HG02981 (cell line): ENCODE data around the gene LRRC8C.

Source experiments
- ATAC-seq: cut with Tn5 transposase; IDR thresholded peaks from one replicate; pipeline ENCODE4 v1.9.1; 2021; ENCODE audit warnings: mild to moderate bottlenecking, moderate library complexity; ENCODE audit not compliant: unreplicated experiment

Gene LRRC8C

GRCh38 chr1:89727517-89728312 is 94.8 kb downstream of the LRRC8C start:
- no peak for ATAC-seq

DNA sequence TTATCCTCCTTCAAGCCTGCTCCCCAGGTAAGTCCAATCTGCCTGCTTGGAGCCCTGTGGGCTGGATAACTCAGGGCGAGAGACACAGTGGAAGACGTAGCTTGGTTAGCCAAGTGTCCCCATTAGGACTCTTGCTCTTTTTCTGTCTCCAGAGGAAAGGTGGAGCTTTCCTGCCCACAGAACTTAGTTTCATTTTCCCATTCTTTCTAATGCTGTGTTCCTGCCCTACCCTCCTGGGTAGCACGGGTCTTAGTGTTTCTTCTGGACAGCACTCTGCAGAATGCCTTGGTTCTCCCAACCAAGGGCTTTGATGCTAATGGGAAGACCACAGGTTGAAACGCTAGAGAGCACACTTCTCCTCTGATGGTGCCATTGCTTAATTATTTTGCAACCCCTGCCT is 95.5 kb downstream of the LRRC8C start:
- no peak for ATAC-seq

DNA sequence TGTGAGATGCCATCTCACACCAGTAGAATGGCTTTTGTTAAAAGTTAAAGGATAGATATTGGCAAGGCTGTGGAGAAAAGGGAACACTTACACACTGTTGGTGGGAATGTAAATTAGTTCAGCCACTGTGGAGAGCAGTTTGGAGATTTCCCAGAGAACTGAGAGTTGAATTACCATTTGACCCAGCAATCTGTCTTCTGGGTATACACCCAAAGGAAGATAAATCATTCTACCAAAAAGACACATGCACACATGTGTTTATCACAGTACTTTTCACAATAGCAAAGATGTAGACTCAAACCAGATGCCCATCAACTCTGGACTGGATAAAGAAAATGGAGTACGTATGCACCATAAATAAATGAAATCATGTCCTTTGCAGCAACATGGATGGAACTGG is 99.3 kb downstream of the LRRC8C start:
- no peak for ATAC-seq

GRCh38 chr1:89732643-89733222 is 99.8 kb downstream of the LRRC8C start:
- ATAC-seq, result no peak

- no peak for ATAC-seq
These were observed 100.8 kb downstream of the LRRC8C start for GRCh38 chr1:89733748-89734147.

DNA sequence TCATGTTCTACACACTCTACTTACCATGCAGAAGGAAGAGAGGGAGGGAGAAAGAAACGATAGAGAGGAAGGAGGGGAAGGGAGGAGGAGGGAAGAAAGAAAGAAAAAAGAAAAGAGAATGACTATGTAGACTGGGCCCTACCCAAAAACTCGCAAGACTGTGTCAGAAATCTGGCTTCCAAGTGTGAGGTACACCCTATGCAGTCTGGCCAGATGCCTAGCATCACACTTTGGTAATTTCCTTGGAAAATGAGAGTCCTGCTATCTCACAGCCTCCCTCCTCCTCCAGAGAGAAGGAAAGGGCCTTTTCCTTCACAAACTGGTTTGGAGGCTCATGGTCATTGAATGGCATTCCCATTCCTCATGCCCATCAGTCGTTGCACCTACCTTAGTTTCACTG is 101.5 kb downstream of the LRRC8C start:
- ATAC-seq, result no peak

DNA sequence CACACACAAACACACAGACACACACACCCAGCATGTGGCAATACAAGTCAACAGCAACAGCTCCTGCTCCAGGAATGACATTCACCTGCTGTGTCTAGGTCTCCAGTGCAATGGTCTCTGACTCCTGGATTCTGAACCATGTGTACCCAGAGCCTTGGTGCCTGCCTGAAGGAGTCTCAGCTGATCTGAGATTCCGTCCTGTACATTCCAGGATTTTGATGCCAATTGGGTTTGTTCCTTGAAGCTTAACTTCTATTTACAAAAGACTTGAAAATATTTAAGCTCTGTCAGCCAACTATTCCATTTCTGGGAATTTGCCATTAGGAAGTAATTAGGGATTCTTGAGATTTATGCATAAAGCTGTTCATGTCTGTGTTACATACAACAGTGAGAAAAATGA is 102.6 kb downstream of the LRRC8C start:
- ATAC-seq, result no peak

GRCh38 chr1:89736937-89737733 is 104.2 kb downstream of the LRRC8C start:
- no peak for ATAC-seq

DNA sequence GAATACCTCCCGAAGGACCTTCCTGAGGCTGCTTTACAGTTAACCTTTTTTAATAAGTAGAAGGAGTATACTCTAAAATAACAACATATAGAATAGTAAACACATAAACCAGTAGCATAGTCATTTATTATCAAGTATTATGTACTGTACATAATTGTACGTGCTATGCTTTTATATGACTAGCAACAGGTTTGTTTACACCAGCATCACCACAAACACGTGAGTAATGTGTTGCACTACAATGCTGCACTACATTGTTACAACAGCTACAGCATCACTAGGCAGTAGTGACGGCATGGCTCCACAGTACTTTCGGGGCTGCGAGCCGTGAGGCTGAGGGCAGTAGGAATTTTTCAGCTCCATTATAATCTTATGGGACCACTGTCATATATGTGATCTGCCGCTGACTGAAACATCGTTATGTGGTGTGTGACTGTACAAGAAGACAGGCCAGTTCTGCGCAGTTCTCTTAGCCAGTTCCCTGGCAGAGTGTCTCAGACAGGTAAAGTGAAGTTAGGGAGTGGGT is 105.1 kb downstream of the LRRC8C start:
- no peak for ATAC-seq

DNA sequence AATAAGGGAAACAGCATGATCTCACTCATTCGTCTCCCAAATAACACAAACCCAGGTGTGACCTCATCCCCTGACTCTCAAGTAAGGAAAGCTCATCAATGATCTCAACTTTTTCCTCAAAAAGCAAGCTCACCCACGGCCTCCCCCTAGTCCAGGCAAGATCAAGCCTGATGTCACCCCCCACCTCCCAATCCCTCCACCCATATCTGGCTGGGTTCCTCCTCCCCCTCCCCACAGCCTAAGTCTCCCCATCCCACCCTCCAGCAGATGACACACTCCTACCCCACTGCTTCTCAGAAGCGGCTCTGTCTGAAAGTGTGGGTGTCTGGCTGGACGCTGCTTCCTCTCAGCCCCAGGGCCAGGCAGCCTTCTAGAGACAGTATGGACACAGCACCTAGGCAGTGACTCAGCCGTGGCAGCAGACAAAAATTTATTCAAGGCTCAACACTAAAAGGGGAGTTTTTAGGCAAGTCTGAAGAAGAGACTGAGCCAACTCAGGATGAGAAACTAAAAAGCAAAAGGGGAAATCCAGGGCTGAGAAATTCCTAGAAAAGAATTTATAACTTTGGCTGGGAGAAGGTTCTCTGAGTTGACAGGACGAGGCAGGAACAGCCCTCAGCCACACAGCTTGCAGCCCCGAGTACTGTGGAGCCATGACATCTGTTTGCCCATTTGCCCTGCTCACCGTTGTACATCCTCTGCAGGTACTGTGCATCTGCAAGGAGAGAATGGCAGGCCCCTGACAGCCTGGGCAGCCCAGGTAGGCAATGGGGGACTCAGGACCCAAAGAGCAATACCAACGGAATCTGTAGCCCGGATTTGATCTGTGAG is 106.3 kb downstream of the LRRC8C start:
- ATAC-seq, result peak; percentile 62

- ATAC-seq, result no peak
These were observed 106.9 kb downstream of the LRRC8C start for GRCh38 chr1:89739844-89740216.

- no peak for ATAC-seq
These were observed 110.9 kb downstream of the LRRC8C start for GRCh38 chr1:89743788-89744187.

DNA sequence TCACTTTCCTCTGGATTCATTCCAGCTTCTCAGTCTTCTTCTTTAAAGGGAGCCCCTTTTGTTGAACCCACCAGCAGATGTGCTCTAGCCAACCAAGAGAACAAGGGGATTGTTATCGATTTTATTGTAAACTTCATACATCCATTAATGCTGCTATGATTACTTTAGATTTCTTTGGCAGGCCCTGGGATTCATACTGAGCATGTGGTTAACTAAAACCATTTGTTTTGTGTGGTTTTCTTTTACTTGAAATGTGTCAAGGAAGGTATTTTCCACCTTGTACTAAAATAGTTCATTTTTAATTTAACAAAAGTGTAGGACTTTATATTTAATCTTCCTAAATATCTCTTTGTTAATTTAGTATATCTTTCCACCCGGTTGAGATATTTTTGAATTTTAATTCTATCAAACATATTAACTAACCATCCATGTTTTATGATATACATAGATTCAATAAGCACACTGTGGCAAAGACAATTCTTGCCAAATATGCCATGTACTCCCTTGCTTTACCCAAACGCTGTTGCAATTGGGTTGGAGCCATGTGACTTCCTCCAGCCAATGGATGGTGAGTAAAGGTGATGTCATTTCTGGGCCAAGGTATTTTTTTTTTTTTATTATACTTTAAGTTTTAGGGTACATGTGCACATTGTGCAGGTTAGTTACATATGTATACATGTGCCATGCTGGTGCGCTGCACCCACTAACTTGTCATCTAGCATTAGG is 113.7 kb downstream of the LRRC8C start:
- ATAC-seq, result no peak

DNA sequence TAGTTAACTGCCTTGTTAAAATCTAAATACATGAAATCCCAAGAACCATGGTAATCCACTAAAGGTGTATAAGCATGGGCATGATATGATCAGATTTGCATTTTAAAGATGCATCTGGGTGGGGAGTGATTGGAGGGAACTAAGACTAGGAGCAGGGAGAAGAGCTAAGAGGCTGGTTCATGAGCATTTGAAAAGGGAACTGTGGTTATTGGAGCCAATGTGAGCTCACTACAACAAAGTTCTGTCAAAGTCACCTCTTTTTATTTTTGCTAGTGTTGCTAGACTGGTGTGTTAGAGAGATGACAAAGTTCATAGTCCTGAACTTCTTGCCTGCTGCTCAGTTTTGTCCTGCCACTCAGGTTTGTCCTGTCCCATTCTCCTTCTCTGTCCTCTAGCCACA is 120.8 kb downstream of the LRRC8C start:
- ATAC-seq, result no peak

DNA sequence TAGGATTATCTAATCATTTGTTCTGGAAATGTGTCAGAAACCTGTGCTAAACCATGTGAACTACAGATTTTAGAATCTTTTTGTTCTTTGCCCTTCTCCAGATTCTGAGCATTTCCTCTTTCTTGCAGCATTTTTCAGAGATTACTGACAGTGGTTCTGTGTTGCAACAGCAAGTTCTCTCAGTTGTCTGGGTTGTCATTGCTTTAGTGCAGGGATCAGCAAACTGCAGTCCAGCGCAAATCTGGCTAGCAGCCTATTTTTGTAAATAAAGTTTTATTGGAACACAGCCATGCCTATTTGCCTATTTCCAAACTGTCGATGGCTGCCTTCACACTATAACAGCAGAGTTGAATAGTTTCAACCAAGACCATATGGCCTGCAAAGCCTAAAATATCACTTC is 121.6 kb downstream of the LRRC8C start:
- no peak for ATAC-seq

- no peak for ATAC-seq
These were observed 122.7 kb downstream of the LRRC8C start for GRCh38 chr1:89755591-89755990.

DNA sequence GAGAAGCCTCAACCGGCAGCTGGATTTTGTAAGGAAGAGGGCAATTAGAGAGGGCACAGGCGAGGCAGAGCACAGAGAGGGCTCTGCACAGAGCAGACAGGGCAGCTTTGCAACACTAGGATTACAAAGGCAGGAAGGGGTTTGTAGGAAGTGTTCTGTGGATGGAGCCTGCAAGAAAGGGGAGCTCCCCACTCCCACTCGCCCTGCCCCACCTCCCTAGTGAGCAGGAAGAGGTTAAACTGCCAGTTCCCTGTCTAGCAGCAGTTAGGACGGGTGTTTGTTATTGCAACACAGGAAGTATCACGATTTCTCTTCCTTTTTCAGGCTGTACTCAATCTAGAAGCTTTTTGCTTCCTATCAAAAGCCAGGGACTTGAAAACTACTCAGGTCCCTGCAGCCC is 124.6 kb downstream of the LRRC8C start:
- ATAC-seq, result peak; percentile 80

GRCh38 chr1:89758156-89758555 is 125.2 kb downstream of the LRRC8C start:
- no peak for ATAC-seq

- ATAC-seq, result no peak
These were observed 126.1 kb downstream of the LRRC8C start for GRCh38 chr1:89759036-89759435.

DNA sequence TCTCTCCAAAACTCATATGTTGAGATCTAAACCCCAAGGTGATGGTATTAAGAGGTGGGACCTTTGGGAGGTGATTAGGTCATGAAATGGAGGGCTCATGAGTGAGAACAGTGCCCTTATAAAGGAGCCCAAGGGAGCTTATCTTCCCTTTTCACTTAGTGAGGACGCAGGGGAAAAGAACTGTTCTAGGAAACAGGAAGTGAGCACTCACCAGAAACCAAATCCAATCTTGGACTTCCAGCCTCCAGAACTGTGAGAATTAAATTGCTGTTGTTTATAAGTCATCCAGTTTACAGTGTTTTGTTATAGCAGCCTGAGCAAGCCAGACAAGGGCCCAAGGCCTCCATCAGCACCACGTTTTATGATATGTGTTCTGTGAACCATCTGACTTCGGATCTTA is 127.6 kb downstream of the LRRC8C start:
- ATAC-seq, result no peak
